Activated CD8-positive, alpha-beta memory T cell treated with anti-CD3 and anti-CD28 coated beads, Interleukin-2, amount 50 U/mL, for 48 hours (primary cell): Measurements from ENCODE around the gene FSHB.

Experiments
- DNase-seq: peaks from one replicate; pipeline ENCODE4 v3.0.0-alpha.2; 2020

The FSHB gene

DNA sequence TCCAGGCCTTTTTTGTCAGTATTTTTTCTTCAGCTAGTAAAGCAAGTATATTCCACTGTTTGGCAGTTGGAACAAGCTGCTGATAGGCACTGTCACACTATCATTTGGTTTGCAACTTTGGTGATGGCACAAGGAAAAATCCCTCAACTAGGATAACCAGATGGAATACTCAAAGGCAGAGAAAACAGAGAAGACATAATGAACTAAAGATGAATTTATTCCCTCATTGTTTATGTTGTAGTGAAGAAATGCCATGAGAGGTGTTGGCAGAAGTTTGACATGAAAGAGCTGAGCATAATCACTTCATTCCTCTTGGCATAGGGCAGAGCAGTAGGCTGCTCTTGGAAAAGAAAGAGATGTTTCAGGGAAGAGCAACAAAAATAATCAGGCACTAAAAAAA lies 39.9 kb downstream of the FSHB start:
- DNase-seq: no peak

DNA sequence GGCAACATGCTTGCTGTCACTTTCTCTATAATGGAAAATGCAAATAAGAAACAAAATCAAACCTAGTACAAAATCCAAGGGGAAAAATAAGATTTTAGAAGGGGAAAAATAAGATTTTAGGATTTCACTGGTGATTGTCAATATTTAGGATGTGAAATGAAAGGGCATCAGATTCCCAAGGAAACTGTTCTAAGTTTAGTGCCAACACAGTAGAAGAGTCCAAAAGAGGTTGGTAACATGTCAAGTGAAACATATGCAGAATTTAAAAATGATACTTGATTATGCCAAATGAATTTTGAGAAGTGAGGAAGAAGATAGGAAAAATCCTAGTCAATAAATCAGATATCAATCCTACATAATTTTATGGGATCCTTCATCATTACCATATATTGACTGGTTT lies 46.4 kb downstream of the FSHB start:
- DNase-seq: no peak

- no peak for DNase-seq
Measured at GRCh38 chr11:30279796-30280195, 49.0 kb downstream of the FSHB start.

DNA sequence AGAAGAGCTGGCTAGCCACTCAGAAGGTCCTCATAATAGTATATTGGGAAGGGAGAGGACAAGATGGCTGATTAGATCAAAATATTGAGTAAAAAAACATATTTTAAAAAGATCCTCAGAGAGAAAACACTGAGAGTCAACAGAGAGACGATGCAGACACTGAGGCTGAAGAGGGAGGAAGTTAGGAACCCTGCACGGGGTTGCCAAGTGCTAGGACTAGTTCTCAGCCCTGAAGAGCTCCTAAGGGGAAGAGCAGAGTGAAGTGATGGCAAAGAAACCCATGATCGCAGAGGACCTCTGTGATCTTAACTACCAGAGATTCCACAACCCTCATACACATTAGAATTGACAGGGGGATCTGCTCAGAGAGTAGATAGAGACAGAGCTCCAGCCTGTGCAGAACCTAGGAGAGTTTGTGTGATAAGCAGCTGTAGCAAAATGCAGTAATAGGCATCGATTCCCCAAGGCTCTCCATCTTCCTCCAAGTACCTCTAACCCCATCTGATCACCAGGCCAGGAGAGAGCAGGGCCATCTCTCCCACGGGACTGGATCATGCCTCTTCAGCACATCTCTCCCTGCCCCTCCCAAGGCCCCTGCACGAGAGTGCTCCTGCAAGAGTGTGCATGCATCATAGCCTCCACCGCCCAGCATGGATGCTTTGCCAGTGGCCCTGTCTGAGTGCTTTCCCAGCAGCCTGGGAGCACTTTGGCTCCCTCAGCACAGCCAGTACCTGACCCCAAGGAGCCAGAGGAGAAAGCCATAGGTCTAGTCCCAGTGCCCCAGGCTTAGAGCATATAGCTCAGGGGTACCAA lies 50.9 kb downstream of the FSHB start:
- peak; percentile 50 for DNase-seq

DNA sequence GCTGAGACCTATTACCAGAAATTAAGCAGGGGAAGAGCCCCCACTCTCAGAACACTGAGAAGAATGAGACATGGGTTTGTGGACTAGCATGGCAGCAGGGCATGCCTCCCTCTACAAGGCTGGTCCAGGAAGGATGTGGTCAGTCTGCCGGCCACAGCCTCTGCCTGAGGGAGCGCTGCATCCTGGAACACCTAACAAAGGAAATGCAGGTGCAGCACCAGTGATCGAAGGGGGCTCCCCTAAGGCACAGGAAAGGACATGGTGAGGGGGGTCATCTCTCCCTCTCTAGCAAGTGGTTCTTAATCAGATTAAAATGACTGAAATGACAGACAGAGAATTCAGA lies 51.4 kb downstream of the FSHB start:
- DNase-seq: peak; percentile 52
